ENCODE data around the gene IL22RA1. TPM values are rescaled to one million over a fixed set of nuclear protein-coding genes. Genes with fewer than 3 reads are reported as not detected.

The IL22RA1 gene
- total RNA-seq, 4 donors from 2014 or later = 0.12 to 1.2 (median 0.39) TPM

GRCh38 chr1:24089027-24089742, 53.8 kb downstream of the IL22RA1 start:
- TF ChIP-seq CTCF (IDR thresholded peaks at IDR 0.05) = no peak
- DNase-seq (ENCODE audit: low spot score) (no peak), ATAC-seq (ENCODE audit: low FRiP score) (no peak)

- DNase-seq (ENCODE audit: low spot score) = no peak
- no peak for ATAC-seq (ENCODE audit: low FRiP score)
- TF ChIP-seq CTCF (IDR thresholded peaks at IDR 0.05) = no peak
Measured at GRCh38 chr1:24086466-24086865, 56.5 kb downstream of the IL22RA1 start.

GRCh38 chr1:24085546-24085945, 57.4 kb downstream of the IL22RA1 start:
- ATAC-seq (ENCODE audit: low FRiP score) = no peak
- no peak for TF ChIP-seq CTCF (IDR thresholded peaks at IDR 0.05)

GRCh38 chr1:24085007-24085406, 57.9 kb downstream of the IL22RA1 start:
- DNase-seq (ENCODE audit: low spot score) (no peak), ATAC-seq (ENCODE audit: low FRiP score) (no peak)
- TF ChIP-seq CTCF (IDR thresholded peaks at IDR 0.05) = no peak

More at GRCh38 chr1:24085546-24085945, 57.4 kb downstream of the IL22RA1 start:
- no peak for DNase-seq (ENCODE audit: low spot score)

- no peak for DNase-seq (ENCODE audit: low spot score)
- no peak for TF ChIP-seq CTCF (IDR thresholded peaks at IDR 0.05)
- ATAC-seq (ENCODE audit: low FRiP score) = no peak
Measured at GRCh38 chr1:24084050-24084449, 58.9 kb downstream of the IL22RA1 start.

- no peak for ATAC-seq (ENCODE audit: low FRiP score)
- no peak for TF ChIP-seq CTCF (IDR thresholded peaks at IDR 0.05)
- DNase-seq (ENCODE audit: low spot score) = no peak
Measured at GRCh38 chr1:24082372-24082771, 60.6 kb downstream of the IL22RA1 start.

- DNase-seq (ENCODE audit: low spot score) (no peak), ATAC-seq (ENCODE audit: low FRiP score) (no peak)
- no peak for TF ChIP-seq CTCF (IDR thresholded peaks at IDR 0.05)
Measured at GRCh38 chr1:24081190-24081589, 61.8 kb downstream of the IL22RA1 start.

Data from omental fat pad (tissue), 4 donors.